IMR-90 (cell line): ENCODE results near the gene SLC6A12. TPM values are rescaled to one million over a fixed set of nuclear protein-coding genes. Genes with fewer than 3 reads are reported as not detected.
A peak's percentile ranks its signal among the peaks of the same experiment; 100 is the strongest.

Experiments
- ATAC-seq: fragments of 200-7000 bp; cut with Tn5 transposase; 2 replicates; pipeline ENCODE4 v1.9.1; 2020; ENCODE audit warnings: low read depth, mild to moderate bottlenecking, moderate library complexity
- BruUV-seq: library from RNA; stranded (reverse); fragments of 400-500 nt; replicated peaks from 2 replicates; lab custom pipeline; 2021; lab: Mats Ljungman, UMichigan
- CTCF ChIA-PET: fragments of 300-600 bp; formaldehyde crosslinking; extraction: SDS; loops from one replicate; lab custom pipeline; 2021; ENCODE audit warnings: antibody characterized with exemption; lab: Yijun Ruan, JAX
- POLR2A ChIA-PET: fragments of 300-600 bp; sonication (Branson Sonifier 250); formaldehyde crosslinking; loops from one replicate; lab custom pipeline; 2022; ENCODE audit warnings: antibody characterized with exemption; ENCODE audit not compliant: unreplicated experiment; lab: Charles Lee
- DNase-seq: peaks from one replicate; pipeline ENCODE4 v3.0.0; 2013
- H2AFZ ChIP-seq: replicated peaks from 2 replicates; pipeline ENCODE3; 2013; ENCODE audit warnings: low read length, mild to moderate bottlenecking; ENCODE audit not compliant: poor library complexity
- H2AK5ac ChIP-seq: 2 replicates; pipeline ENCODE4 v1.6.1; 2013; ENCODE audit warnings: low read depth, low read length, inconsistent platforms
- H2AK9ac ChIP-seq: replicated peaks from 2 replicates; pipeline ENCODE3; 2013; ENCODE audit warnings: mild to moderate bottlenecking, low read depth, low read length, moderate library complexity; ENCODE audit not compliant: poor library complexity
- H2BK120ac ChIP-seq: 2 replicates; pipeline ENCODE4 v1.6.1; 2013; ENCODE audit warnings: low read depth, low read length, inconsistent platforms
- H2BK15ac ChIP-seq: 3 replicates; pipeline ENCODE4 v1.6.1; 2013; ENCODE audit warnings: low read depth, low read length, inconsistent platforms
- H2BK20ac ChIP-seq: 2 replicates; pipeline ENCODE4 v1.6.1; 2013; ENCODE audit warnings: low read depth, mild to moderate bottlenecking, inconsistent platforms, low read length, moderate library complexity
- H2BK5ac ChIP-seq: 2 replicates; pipeline ENCODE4 v1.6.1; 2013; ENCODE audit warnings: mild to moderate bottlenecking, low read depth, low read length, inconsistent platforms; ENCODE audit not compliant: poor library complexity, severe bottlenecking
- H3K14ac ChIP-seq: replicated peaks from 2 replicates; pipeline ENCODE4 v1.6.1; 2013; ENCODE audit warnings: low read depth, low read length, inconsistent platforms
- H3K18ac ChIP-seq: 2 replicates; pipeline ENCODE4 v1.6.1; 2013; ENCODE audit warnings: low read depth, low read length, control low read depth
- H3K23ac ChIP-seq: 2 replicates; pipeline ENCODE4 v1.6.1; 2013; ENCODE audit warnings: low read depth, low read length, inconsistent platforms
- H3K27ac ChIP-seq: 2 replicates; pipeline ENCODE4 v1.5.1; 2013; ENCODE audit warnings: mild to moderate bottlenecking, control low read depth, low read length; ENCODE audit not compliant: insufficient read depth
- H3K27me3 ChIP-seq: 2 replicates; pipeline ENCODE4 v1.6.1; 2013; ENCODE audit warnings: low read length; ENCODE audit not compliant: control insufficient read depth, insufficient read depth
- H3K36me3 ChIP-seq: 2 replicates; pipeline ENCODE4 v1.6.1; 2013; ENCODE audit warnings: low read length, mixed read lengths; ENCODE audit not compliant: control insufficient read depth, insufficient read depth
- H3K4ac ChIP-seq: 2 replicates; pipeline ENCODE4 v1.6.1; 2013; ENCODE audit warnings: low read depth, low read length, inconsistent platforms
- H3K4me1 ChIP-seq: 2 replicates; pipeline ENCODE4 v1.6.1; 2013; ENCODE audit warnings: low read length, mixed read lengths; ENCODE audit not compliant: control insufficient read depth, insufficient read depth
- H3K4me2 ChIP-seq: 2 replicates; pipeline ENCODE4 v1.6.1; 2013; ENCODE audit warnings: low read depth, mild to moderate bottlenecking, control low read depth, low read length, moderate library complexity
- H3K4me3 ChIP-seq: 2 replicates; pipeline ENCODE4 v1.5.1; 2013; ENCODE audit warnings: low read depth, mild to moderate bottlenecking, control low read depth, low read length, moderate library complexity; ENCODE audit not compliant: insufficient read depth
- H3K56ac ChIP-seq: 2 replicates; pipeline ENCODE4 v1.6.1; 2013; ENCODE audit warnings: low read length, inconsistent platforms; ENCODE audit not compliant: insufficient read depth; ENCODE audit errors: extremely low read depth
- H3K79me1 ChIP-seq, 2 experiments: 2 replicates each; pipeline ENCODE4 v1.6.1; 2013; ENCODE audit warnings: low read length in 2 of 2, inconsistent platforms in 1 of 2, low read depth in 1 of 2
- H3K9ac ChIP-seq: 2 replicates; pipeline ENCODE4 v1.6.1; 2013; ENCODE audit warnings: low read depth, low read length, control low read depth
- H3K9me1 ChIP-seq: 2 replicates; pipeline ENCODE4 v1.6.1; 2013; ENCODE audit warnings: low read length, inconsistent platforms; ENCODE audit not compliant: insufficient read depth
- H3K9me3 ChIP-seq: 2 replicates; pipeline ENCODE4 v1.6.1; 2013; ENCODE audit warnings: low read length; ENCODE audit not compliant: control insufficient read depth, insufficient read depth
- H4K20me1 ChIP-seq: 2 replicates; pipeline ENCODE4 v1.6.1; 2013; ENCODE audit warnings: low read length, inconsistent platforms; ENCODE audit not compliant: insufficient read depth
- H4K5ac ChIP-seq: 2 replicates; pipeline ENCODE4 v1.6.1; 2013; ENCODE audit warnings: mild to moderate bottlenecking, low read depth, low read length, control low read depth
- H4K8ac ChIP-seq, 2 experiments: 2 replicates each; pipeline ENCODE4 v1.6.1; 2013; ENCODE audit warnings: low read depth in 2 of 2, low read length in 2 of 2, control low read depth in 1 of 2, inconsistent platforms in 1 of 2
- H4K91ac ChIP-seq: 2 replicates; pipeline ENCODE4 v1.6.1; 2013; ENCODE audit warnings: low read depth, low read length, inconsistent platforms; ENCODE audit not compliant: insufficient read depth
- MAZ ChIP-seq: IDR thresholded peaks from 2 replicates; pipeline ENCODE4 v1.6.1; 2012; ENCODE audit warnings: low read depth, mild to moderate bottlenecking, low read length, improper control_type of control experiment, moderate library complexity, borderline replicate concordance
- MXI1 ChIP-seq: IDR thresholded peaks from 2 replicates; pipeline ENCODE4 v1.6.1; 2012; ENCODE audit warnings: low read depth, mild to moderate bottlenecking, low read length, moderate library complexity, borderline replicate concordance
- POLR2A ChIP-seq: IDR thresholded peaks from 2 replicates; pipeline ENCODE4 v1.6.1; 2012; ENCODE audit warnings: mild to moderate bottlenecking, low read depth, low read length
- SMC3 ChIP-seq: fragments of 150-350 bp; IDR thresholded peaks from 2 replicates; pipeline ENCODE4 v1.6.1; 2016; ENCODE audit warnings: low read depth, mild to moderate bottlenecking, antibody characterized with exemption, low read length, moderate library complexity
- WGBS, 2 experiments: methylation state at CpG; one replicate each; pipeline versions ENCODE4 v1.1.5 to v1.1.7; 2013; ENCODE audit warnings: missing lambda C conversion rate in 2 of 2; ENCODE audit not compliant: insufficient read length in 1 of 2; ENCODE audit errors: extremely low coverage in 2 of 2; 5-methylcytosine and 5-hydroxymethylcytosine counted together
- dilution Hi-C: fragments of 300-500 bp; cut with HindIII; formaldehyde crosslinking; loops from one replicate; pipeline ENCODE4 v1.14.3; 2018; ENCODE audit warnings: low sequenced_read_pairs; ENCODE audit not compliant: unreplicated experiment
- in situ Hi-C: fragments of 300-500 bp; cut with MboI; formaldehyde crosslinking; loops from 3 replicates; pipeline ENCODE4 v1.14.3; 2019; ENCODE audit warnings: low sequenced_read_pairs, inconsistent platforms, mixed read lengths
- intact Hi-C: fragments of 100-400 bp; cut with micrococcal nuclease; formaldehyde crosslinking; loops from 2 replicates; pipeline ENCODE4 v1.10.0; 2022
- polyA plus RNA-seq, 3 experiments: library from polyadenylated mRNA; depleted of rRNA; stranded (reverse); fragments of >200 nt; gene quantifications; 2 replicates each; pipeline ENCODE4 v1.2.3, GENCODE V29; 2012; ENCODE audit warnings: low replicate concordance in 1 of 3
- total RNA-seq: library from RNA; depleted of rRNA; stranded (reverse); fragments of >200 nt; gene quantifications from 2 replicates; pipeline ENCODE4 v1.2.3, GENCODE V29; 2012

The SLC6A12 gene
- total and polyA plus RNA-seq, 2 of the 4 experiments (the other 2 are of a cell fraction), result not detected

GRCh38 chr12:178829-179109 lies 35.2 kb downstream of the SLC6A12 start:
- Histone ChIP-seq H2BK120ac (peak overlapping the region; percentile 8; the same call in 1 of the 2 replicates), H3K4me1 (peaks cover 29% of the 10 kb centered on the region), H2BK15ac (peak overlapping the region; percentile 36; the same call in 1 of the 3 replicates), H3K79me1 (peaks cover 0 to 7% of the 10 kb centered on the region in 2 experiments; a peak in 1 of 4 replicates), H2AK5ac (peak overlapping the region; percentile 65), H4K20me1 (no peaks in the 10 kb centered on the region), H3K18ac (no peak overlapping the region), H3K23ac (no peak overlapping the region), H2BK20ac (peak overlapping the region; percentile 43; the same call in 1 of the 2 replicates), H3K56ac (no peak overlapping the region), H4K91ac (peak overlapping the region; percentile 20; the same call in 1 of the 2 replicates), H3K27me3 (no peaks in the 10 kb centered on the region), H2AFZ (peak overlapping the region; percentile 39), H3K4me3 (no peak overlapping the region), H3K4me2 (no peak overlapping the region), H3K27ac (no peak overlapping the region), H3K9me1 (peaks cover 32% of the 10 kb centered on the region), H2AK9ac (peak overlapping the region; percentile 29), H3K4ac (peak overlapping the region; percentile 45), H2BK5ac (no peak overlapping the region), H3K9me3 (no peaks in the 10 kb centered on the region), H3K14ac (no peak overlapping the region), H3K9ac (no peak overlapping the region), H3K36me3 (no peaks in the 10 kb centered on the region), H4K8ac (no peak overlapping the region), H4K5ac (no peak overlapping the region)
- BruUV-seq, result no TSS peak
- intact Hi-C loops, result no loop called here
- DNase-seq (no peak), ATAC-seq (no peak)
- CTCF ChIA-PET, result no interaction called here
- POLR2A ChIA-PET, result no interaction called here
- dilution Hi-C loops, result no loop called here
- TF ChIP-seq SMC3, result no peak
- TF ChIP-seq MAZ, result no peak
- TF ChIP-seq POLR2A, result no peak
- TF ChIP-seq MXI1, result no peak
- in situ Hi-C loops, result no loop called here
- WGBS, 2 experiments, result no CpG with 5 or more reads among the region's 3 CpGs
